GM12873 (cell line): Measurements from ENCODE around the gene CRACDL.

Experiments used
- CTCF ChIP-seq: IDR thresholded peaks from 2 replicates; pipeline ENCODE4 v1.5.1; 2012; ENCODE audit warnings: low read depth, mild to moderate bottlenecking, moderate library complexity, low read length, control low read depth; ENCODE audit not compliant: insufficient read depth; ENCODE audit errors: missing control alignments

The CRACDL gene

DNA sequence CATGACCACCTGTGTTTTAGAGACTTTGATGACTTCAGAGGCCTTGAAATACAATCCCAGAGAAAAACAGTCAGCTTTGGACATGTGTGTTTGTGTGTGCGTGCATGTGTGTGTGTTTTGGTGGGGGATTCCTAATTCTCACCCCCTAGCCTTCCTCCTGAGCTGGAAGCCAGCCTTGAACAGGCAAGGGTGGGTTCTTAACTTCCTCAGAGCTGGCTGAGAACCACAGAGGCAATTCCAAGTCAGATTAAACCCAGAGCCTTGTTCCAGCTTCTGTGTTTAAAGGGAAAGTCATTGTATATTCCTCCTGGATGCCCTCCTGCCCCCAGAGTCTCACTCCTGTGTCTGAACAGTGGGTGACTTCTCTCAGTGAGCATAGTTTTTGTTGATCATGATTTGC, 159.9 kb downstream of the CRACDL start:
- TF ChIP-seq CTCF: no peak

GRCh38 chr2:98775146-98775986, 160.7 kb downstream of the CRACDL start:
- no peak for TF ChIP-seq CTCF

DNA sequence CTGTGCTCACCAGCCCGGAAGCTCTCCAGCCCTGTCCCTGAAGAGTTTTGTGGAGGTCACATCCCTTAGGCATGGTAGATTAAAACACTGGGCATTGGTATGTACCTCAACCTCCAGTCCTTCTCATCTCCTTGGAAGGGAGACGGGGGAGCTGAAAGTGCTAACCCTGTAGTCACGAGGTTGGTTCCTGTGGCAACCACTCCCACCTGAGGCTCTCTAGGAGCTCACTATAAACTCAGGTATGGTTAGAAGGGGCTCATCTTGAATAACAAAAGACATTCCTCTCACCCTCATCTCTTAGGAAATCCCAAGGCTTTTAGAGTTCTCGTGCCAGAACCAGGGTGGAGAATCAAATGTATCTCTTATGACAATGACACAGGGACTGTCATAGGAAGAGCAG, 162.1 kb downstream of the CRACDL start:
- no peak for TF ChIP-seq CTCF

DNA sequence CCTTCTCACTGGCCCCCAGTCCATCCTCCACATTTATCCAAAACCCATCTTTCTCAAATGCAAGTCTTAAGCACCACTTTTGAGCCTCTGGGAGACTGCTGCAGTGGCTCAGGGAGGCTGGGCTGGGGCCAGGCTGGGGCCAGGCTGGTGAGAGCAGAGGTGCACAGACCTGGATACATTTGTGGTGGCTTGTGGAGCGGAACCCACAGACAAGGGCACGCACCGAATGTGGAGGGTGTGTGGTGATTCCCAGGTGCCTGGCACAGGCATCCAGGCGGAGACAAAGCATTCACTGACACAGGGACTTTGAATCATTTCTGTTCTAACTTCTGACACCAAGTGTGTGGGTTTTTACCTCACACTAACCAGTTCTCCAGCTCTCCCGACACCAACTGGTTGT, 162.9 kb downstream of the CRACDL start:
- no peak for TF ChIP-seq CTCF

DNA sequence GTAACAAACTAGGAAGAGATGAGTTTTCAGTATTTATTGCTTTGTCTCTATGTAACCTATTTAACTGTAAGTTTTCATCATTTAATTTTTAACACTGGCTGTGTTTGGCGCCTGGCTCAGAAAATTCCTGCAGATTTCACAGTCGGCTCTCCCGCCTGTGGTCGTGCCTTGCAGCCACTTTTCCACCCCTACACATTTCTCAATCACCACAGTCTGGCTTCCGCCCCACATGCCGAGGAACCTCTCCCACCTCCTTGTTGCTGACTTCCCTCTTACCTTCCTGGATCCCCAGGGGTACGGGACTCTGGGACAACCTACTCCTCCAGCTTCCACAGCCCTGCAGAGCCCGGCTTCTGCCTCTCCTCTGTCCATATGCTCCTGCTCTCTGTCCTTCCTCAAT, 163.5 kb downstream of the CRACDL start:
- TF ChIP-seq CTCF: no peak

DNA sequence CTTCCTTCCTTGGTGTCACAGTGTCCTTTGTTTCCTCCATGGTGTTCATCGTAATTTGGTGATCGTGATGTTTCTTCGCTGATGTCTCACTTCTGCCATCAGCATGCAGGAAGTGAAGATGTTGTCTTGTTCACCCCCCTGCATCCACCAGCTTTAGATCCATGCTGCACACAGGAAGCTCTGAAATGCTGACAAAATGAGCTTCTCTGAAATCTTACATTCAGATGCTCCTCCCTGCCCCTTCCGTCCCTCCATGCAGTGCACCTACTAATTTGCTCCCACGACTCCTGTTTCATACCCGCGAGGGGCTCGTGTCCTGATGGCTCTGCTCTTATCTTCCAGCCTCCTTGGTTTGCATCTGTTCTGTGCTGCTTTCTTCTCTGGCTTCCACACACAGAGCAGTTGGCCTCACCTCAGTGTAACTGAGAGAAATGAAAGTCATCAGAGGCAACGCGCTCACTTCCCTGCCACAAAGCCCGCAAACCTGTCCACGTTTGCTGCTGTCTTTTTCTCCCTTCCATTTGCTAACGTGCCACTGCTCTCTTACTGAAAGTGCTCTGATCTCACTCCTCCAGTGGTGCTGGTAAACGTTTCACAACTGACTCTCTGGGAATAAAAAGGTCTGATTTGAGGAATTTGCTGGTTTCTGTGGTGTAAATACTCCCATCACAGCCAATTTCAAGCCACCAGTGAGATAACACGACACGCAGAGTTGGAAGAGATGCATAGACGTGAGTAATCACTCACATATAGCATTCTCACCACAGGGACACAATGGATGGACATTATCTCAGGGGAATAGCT, 164.1 kb downstream of the CRACDL start:
- no peak for TF ChIP-seq CTCF

DNA sequence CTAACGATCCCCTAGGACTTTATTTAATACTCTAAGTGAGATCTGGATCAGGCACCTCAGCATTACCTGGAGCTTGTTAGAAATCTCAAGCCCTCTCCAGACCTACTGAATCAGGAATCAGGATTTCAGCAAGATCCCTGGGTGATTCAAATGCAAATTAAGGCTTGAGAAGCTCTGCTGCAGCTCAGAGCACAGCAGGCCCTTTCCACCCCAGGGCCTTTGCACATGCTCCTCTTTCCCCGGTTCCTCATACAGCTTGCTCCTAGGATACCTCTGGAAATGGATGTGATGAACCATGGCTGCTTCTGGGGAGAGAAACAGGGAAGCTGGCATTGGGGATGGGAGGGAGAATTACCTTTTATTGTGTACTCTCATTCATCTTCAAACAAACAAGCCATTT, 164.8 kb downstream of the CRACDL start:
- no peak for TF ChIP-seq CTCF
